HEK293 (cell line): ENCODE results near the gene CCR9.

Experiments used
- CTCF ChIA-PET: fragments of 350-600 bp; formaldehyde crosslinking; extraction: SDS; loops from one replicate; lab custom pipeline; 2021; ENCODE audit warnings: antibody characterized with exemption; lab: Yijun Ruan, JAX
- POLR2A ChIA-PET: fragments of 300-600 bp; formaldehyde crosslinking; extraction: SDS; loops from one replicate; lab custom pipeline; 2020; ENCODE audit warnings: antibody characterized with exemption, inconsistent platforms; lab: Yijun Ruan, JAX
- H3K27ac ChIP-seq: fragments of 200-500 bp; sonication (Bioruptor generic); 2 replicates; pipeline ENCODE4 v1.5.1; 2014; ENCODE audit warnings: low read depth, low read length, control low read depth, inconsistent platforms; ENCODE audit errors: extremely low read depth
- H3K36me3 ChIP-seq, 2 experiments: fragments of 200-500 bp in 1 of 2; sonication (Bioruptor generic) in 1 of 2; 1 replicate in 1 of 2; 2 replicates in 1 of 2; pipeline ENCODE4 v1.5.1; 2014 to 2017; ENCODE audit warnings: inconsistent platforms in 2 of 2, low read length in 2 of 2; ENCODE audit not compliant: control insufficient read depth in 2 of 2, insufficient read depth in 1 of 2
- H3K4me1 ChIP-seq: fragments of 200-500 bp; sonication (Bioruptor generic); 2 replicates; pipeline ENCODE4 v1.5.1; 2014; ENCODE audit warnings: mild to moderate bottlenecking, low read length, inconsistent platforms; ENCODE audit not compliant: control insufficient read depth, insufficient read depth
- H3K4me3 ChIP-seq: 2 replicates; pipeline ENCODE4 v1.5.1; 2011; ENCODE audit warnings: low read depth, mild to moderate bottlenecking, control low read depth, low read length, moderate library complexity
- H3K9me3 ChIP-seq: fragments of 200-500 bp; sonication (Bioruptor generic); 2 replicates; pipeline ENCODE4 v1.5.1; 2014; ENCODE audit warnings: low read depth, low read length, inconsistent platforms; ENCODE audit not compliant: control insufficient read depth, insufficient read depth
- EGR2 ChIP-seq: fragments of 450-650 bp; formaldehyde crosslinking; IDR thresholded peaks from 2 replicates; pipeline ENCODE4 v1.5.1; 2016; ENCODE audit warnings: low read depth, missing biosample characterization, missing genetic modification characterization
- HOXA7 ChIP-seq: sonication (generic); formaldehyde crosslinking; IDR thresholded peaks from 2 replicates; pipeline ENCODE4 v1.8.1; 2022; ENCODE audit warnings: missing genetic modification reagents, borderline replicate concordance
- HOXD13 ChIP-seq: sonication (generic); formaldehyde crosslinking; IDR thresholded peaks from 2 replicates; pipeline ENCODE4 v1.8.0; 2022; ENCODE audit warnings: missing genetic modification reagents, borderline replicate concordance
- INSM2 ChIP-seq: fragments of 450-650 bp; formaldehyde crosslinking; IDR thresholded peaks from 2 replicates; pipeline ENCODE4 v1.5.1; 2016; ENCODE audit warnings: missing biosample characterization, missing genetic modification characterization
- KLF9 ChIP-seq: fragments of 450-650 bp; formaldehyde crosslinking; IDR thresholded peaks from 2 replicates; pipeline ENCODE4 v1.5.1; 2016; ENCODE audit warnings: missing biosample characterization, missing genetic modification characterization, low read depth
- SALL2 ChIP-seq: fragments of 450-650 bp; formaldehyde crosslinking; IDR thresholded peaks from 2 replicates; pipeline ENCODE4 v1.5.0; 2017; ENCODE audit warnings: missing biosample characterization, mild to moderate bottlenecking, missing genetic modification characterization, borderline replicate concordance
- SCRT2 ChIP-seq: fragments of 450-650 bp; formaldehyde crosslinking; IDR thresholded peaks from 2 replicates; pipeline ENCODE4 v1.5.1; 2016; ENCODE audit warnings: missing biosample characterization, missing genetic modification characterization
- TRIM28 ChIP-seq: IDR thresholded peaks from 2 replicates; pipeline ENCODE4 v1.6.1; 2011; ENCODE audit warnings: low read length, control low read depth, borderline replicate concordance
- WT1 ChIP-seq: fragments of 450-650 bp; formaldehyde crosslinking; IDR thresholded peaks from 2 replicates; pipeline ENCODE4 v1.5.1; 2016; ENCODE audit warnings: missing biosample characterization, missing genetic modification characterization
- ZFHX2 ChIP-seq: fragments of 450-650 bp; formaldehyde crosslinking; conservative IDR thresholded peaks from 2 replicates; pipeline ENCODE4 v1.5.1; 2016; ENCODE audit warnings: missing biosample characterization, missing genetic modification characterization
- ZNF133 ChIP-seq: fragments of 450-650 bp; formaldehyde crosslinking; IDR thresholded peaks from 2 replicates; pipeline ENCODE4 v1.5.1; 2016; ENCODE audit warnings: missing biosample characterization, missing genetic modification characterization
- ZNF146 ChIP-seq: fragments of 450-650 bp; formaldehyde crosslinking; IDR thresholded peaks from 2 replicates; pipeline ENCODE4 v1.5.1; 2016; ENCODE audit warnings: missing biosample characterization, missing genetic modification characterization
- ZNF184 ChIP-seq: fragments of 450-650 bp; IDR thresholded peaks from 2 replicates; pipeline ENCODE4 v1.5.1; 2018; ENCODE audit warnings: missing biosample characterization, mild to moderate bottlenecking, missing genetic modification characterization
- ZNF2 ChIP-seq: fragments of 450-650 bp; formaldehyde crosslinking; IDR thresholded peaks from 2 replicates; pipeline ENCODE4 v1.5.1; 2016; ENCODE audit warnings: missing biosample characterization, missing genetic modification characterization
- ZNF214 ChIP-seq: fragments of 450-650 bp; formaldehyde crosslinking; IDR thresholded peaks from 2 replicates; pipeline ENCODE4 v1.5.1; 2017; ENCODE audit warnings: missing biosample characterization, mild to moderate bottlenecking, missing genetic modification characterization, borderline replicate concordance
- ZNF23 ChIP-seq: fragments of 450-650 bp; formaldehyde crosslinking; IDR thresholded peaks from 2 replicates; pipeline ENCODE4 v1.5.1; 2016; ENCODE audit warnings: missing biosample characterization, missing genetic modification characterization, borderline replicate concordance
- ZNF292 ChIP-seq: fragments of 450-650 bp; formaldehyde crosslinking; IDR thresholded peaks from 2 replicates; pipeline ENCODE4 v1.5.1; 2016; ENCODE audit warnings: low read depth, missing biosample characterization, missing genetic modification characterization, borderline replicate concordance
- ZNF302 ChIP-seq: fragments of 450-650 bp; formaldehyde crosslinking; IDR thresholded peaks from 2 replicates; pipeline ENCODE4 v1.5.1; 2016; ENCODE audit warnings: missing biosample characterization, missing genetic modification characterization, low read depth
- ZNF473 ChIP-seq: fragments of 450-650 bp; formaldehyde crosslinking; IDR thresholded peaks from 2 replicates; pipeline ENCODE4 v1.5.1; 2017; ENCODE audit warnings: missing biosample characterization, missing genetic modification characterization
- ZNF521 ChIP-seq: fragments of 450-650 bp; formaldehyde crosslinking; IDR thresholded peaks from 2 replicates; pipeline ENCODE4 v1.5.1; 2017; ENCODE audit warnings: missing biosample characterization, mild to moderate bottlenecking, missing genetic modification characterization
- ZNF544 ChIP-seq: fragments of 450-650 bp; formaldehyde crosslinking; IDR thresholded peaks from 2 replicates; pipeline ENCODE4 v1.5.0; 2017; ENCODE audit warnings: missing biosample characterization, missing genetic modification characterization
- ZNF585B ChIP-seq: fragments of 450-650 bp; formaldehyde crosslinking; IDR thresholded peaks from 2 replicates; pipeline ENCODE4 v1.5.1; 2016; ENCODE audit warnings: missing biosample characterization, missing genetic modification characterization
- ZNF610 ChIP-seq: fragments of 450-650 bp; formaldehyde crosslinking; IDR thresholded peaks from 2 replicates; pipeline ENCODE4 v1.5.1; 2016; ENCODE audit warnings: missing biosample characterization, missing genetic modification characterization, borderline replicate concordance
- ZNF624 ChIP-seq: fragments of 450-650 bp; formaldehyde crosslinking; IDR thresholded peaks from 2 replicates; pipeline ENCODE4 v1.5.1; 2017; ENCODE audit warnings: missing biosample characterization, missing genetic modification characterization
- ZNF645 ChIP-seq: fragments of 450-650 bp; formaldehyde crosslinking; IDR thresholded peaks from 2 replicates; pipeline ENCODE4; 2016; ENCODE audit warnings: missing biosample characterization, missing genetic modification characterization
- ZNF768 ChIP-seq: fragments of 450-650 bp; formaldehyde crosslinking; IDR thresholded peaks from 2 replicates; pipeline ENCODE4 v1.5.1; 2018; ENCODE audit warnings: missing biosample characterization, mild to moderate bottlenecking, missing genetic modification characterization
- ZNF776 ChIP-seq: fragments of 450-650 bp; formaldehyde crosslinking; IDR thresholded peaks from 2 replicates; pipeline ENCODE4 v1.5.0; 2017; ENCODE audit warnings: missing biosample characterization, missing genetic modification characterization, borderline replicate concordance
- ZNF792 ChIP-seq: fragments of 450-650 bp; formaldehyde crosslinking; IDR thresholded peaks from 2 replicates; pipeline ENCODE4 v1.5.1; 2016; ENCODE audit warnings: missing biosample characterization, missing genetic modification characterization
- ZSCAN23 ChIP-seq: fragments of 450-650 bp; formaldehyde crosslinking; IDR thresholded peaks from 2 replicates; pipeline ENCODE4 v1.5.1; 2016; ENCODE audit warnings: missing biosample characterization, missing genetic modification characterization

Gene CCR9

GRCh38 chr3:45878124-45878523, 8.2 kb upstream of the CCR9 start:
- ChIA-PET CTCF (no interaction called here), POLR2A (no interaction called here)

GRCh38 chr3:45880725-45881077, 5.6 kb upstream of the CCR9 start:
- POLR2A ChIA-PET = no interaction called here
- no peaks in the 10 kb centered on the region for H3K4me1 ChIP-seq
- no peak overlapping the region for H3K27ac ChIP-seq
- CTCF ChIA-PET = no interaction called here
- TF ChIP-seq ZNF645 (tag by site-specific recombination) = no peak
- TF ChIP-seq ZNF610 (tag by site-specific recombination) = no peak
- TF ChIP-seq ZNF23 (tag by site-specific recombination) = no peak
- TF ChIP-seq INSM2 (tag by site-specific recombination) = no peak
- TF ChIP-seq ZSCAN23 = no peak
- TF ChIP-seq, all 188 proteins: peak for 0
- Histone ChIP-seq H3K36me3 (no peaks in the 10 kb centered on the region), H3K4me3 (no peak overlapping the region), H3K9me3 (no peaks in the 10 kb centered on the region)

More at GRCh38 chr3:45878124-45878523, 8.2 kb upstream of the CCR9 start:
- Histone ChIP-seq H3K4me1 (no peaks in the 10 kb centered on the region), H3K9me3 (no peaks in the 10 kb centered on the region), H3K27ac (no peak overlapping the region), H3K4me3 (no peak overlapping the region), H3K36me3 (no peaks in the 10 kb centered on the region)
- no peak for TF ChIP-seq KLF9 (tag by site-specific recombination)
- no peak for TF ChIP-seq ZNF146 (tag by site-specific recombination)
- TF ChIP-seq ZNF214 = no peak
- TF ChIP-seq TRIM28 = no peak
- TF ChIP-seq ZNF521 (tag by site-specific recombination) = no peak
- no peak for TF ChIP-seq ZNF473
- TF ChIP-seq ZNF292 (tag by site-specific recombination) = no peak
- TF ChIP-seq ZNF2 (tag by site-specific recombination) = no peak
- no peak for TF ChIP-seq ZNF133
- TF ChIP-seq ZNF768 (tag by site-specific recombination) = no peak
- no peak for TF ChIP-seq ZNF624 (tag by site-specific recombination)
- no peak for TF ChIP-seq ZNF184
- no peak for TF ChIP-seq SCRT2
- no peak for TF ChIP-seq WT1 (tag by site-specific recombination)
- no peak for TF ChIP-seq HOXD13

GRCh38 chr3:45881078-45882022, 5.0 kb upstream of the CCR9 start:
- Histone ChIP-seq H3K9me3 (no peaks in the 10 kb centered on the region), H3K36me3 (no peaks in the 10 kb centered on the region), H3K27ac (no peak overlapping the region), H3K4me3 (no peak overlapping the region), H3K4me1 (no peaks in the 10 kb centered on the region)
- POLR2A ChIA-PET = no interaction called here
- no peak for TF ChIP-seq ZNF792 (tag by site-specific recombination)
- no peak for TF ChIP-seq ZNF302 (tag by site-specific recombination)
- no peak for TF ChIP-seq ZNF585B (tag by site-specific recombination)
- peak; percentile 69 for TF ChIP-seq EGR2 (tag by site-specific recombination)
- no peak for TF ChIP-seq HOXA7 (CRISPR knock-in tag)
- no peak for TF ChIP-seq ZNF544 (tag by site-specific recombination)
- peak; percentile 48 for TF ChIP-seq ZFHX2 (tag by site-specific recombination)
- TF ChIP-seq ZNF776 (tag by site-specific recombination) = no peak
- TF ChIP-seq SALL2 (tag by site-specific recombination) = no peak
- CTCF ChIA-PET = interaction anchor here (0.6 kb wide), 1 partner anchor 384 kb away, joined by 5 read pairs; no protein-coding TSS in a partner anchor
